ENCODE results near the gene GALNT12.

Gene GALNT12

DNA sequence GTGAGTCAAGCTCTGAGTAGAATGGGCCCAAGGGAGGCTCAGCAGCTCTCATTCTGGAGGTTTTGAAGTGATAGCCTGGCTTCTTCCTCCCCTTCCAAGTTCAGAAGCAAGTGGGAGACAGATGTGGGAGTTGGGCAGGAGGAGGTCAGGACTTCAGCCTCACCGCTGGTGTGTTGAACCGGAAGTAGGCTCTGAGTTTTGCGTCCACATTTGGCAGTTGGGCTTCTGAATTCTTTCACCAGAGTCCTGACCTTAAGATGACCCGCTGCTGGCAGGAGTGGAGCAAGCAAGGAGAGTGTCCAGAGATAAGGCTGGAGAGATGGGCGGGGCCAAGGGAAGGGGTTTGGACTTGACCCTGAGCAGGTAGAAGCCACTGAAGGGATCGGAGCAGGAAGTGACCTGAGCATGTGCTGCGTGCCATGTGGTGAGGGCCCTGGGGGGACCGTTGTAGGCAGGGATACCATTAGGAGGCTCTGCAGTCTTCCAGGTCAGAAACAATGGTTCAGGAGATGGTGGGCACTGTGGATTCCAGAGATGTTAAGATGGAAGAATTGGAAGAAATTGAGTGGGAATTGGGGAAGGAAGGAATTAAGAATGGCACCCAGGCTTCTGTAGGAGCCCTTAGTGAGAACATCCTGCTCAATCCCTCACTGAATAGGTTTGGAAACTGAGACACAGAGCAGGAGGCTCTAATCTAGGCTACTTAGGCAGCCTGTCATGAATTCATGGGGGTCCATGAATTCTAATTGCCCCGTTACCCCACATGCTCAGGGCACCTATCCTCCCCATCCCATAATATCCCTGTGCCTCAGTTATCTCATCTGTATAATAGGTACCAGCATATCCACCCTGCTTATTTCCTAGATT, 25.9 kb downstream of the GALNT12 start:
- no peak for DNase-seq (ENCODE audit: low read depth)

GRCh38 chr9:98834386-98834785, 26.9 kb downstream of the GALNT12 start:
- DNase-seq (ENCODE audit: low read depth), result no peak

DNA sequence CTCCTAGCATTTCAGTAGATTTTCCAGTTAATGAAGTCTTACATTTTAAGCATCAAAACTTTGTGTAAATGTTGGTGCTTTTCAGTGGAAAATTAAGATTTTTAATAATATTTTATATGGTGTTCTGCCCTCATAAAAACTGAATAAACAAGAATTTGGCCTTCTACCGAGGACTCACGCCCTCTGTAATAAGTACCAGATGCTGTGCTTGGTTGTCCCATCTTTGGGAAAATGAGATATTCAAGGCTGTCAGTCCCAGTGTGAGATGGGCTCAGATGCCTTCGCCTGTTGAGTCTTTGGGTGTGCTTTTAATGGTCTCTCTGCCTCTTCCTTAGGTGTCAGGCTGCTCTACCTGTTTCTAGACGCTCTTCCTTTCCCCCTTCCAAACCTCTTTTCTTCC, 28.7 kb downstream of the GALNT12 start:
- DNase-seq (ENCODE audit: low read depth), result no peak

GRCh38 chr9:98837516-98837915, 30.0 kb downstream of the GALNT12 start:
- DNase-seq (ENCODE audit: low read depth), result no peak

GRCh38 chr9:98838155-98838867, 30.8 kb downstream of the GALNT12 start:
- DNase-seq (ENCODE audit: low read depth), result no peak

- DNase-seq (ENCODE audit: low read depth), result no peak
Measured at GRCh38 chr9:98838868-98839565, 31.5 kb downstream of the GALNT12 start.

- DNase-seq (ENCODE audit: low read depth), result no peak
Measured at GRCh38 chr9:98839724-98840123, 32.3 kb downstream of the GALNT12 start.

DNA sequence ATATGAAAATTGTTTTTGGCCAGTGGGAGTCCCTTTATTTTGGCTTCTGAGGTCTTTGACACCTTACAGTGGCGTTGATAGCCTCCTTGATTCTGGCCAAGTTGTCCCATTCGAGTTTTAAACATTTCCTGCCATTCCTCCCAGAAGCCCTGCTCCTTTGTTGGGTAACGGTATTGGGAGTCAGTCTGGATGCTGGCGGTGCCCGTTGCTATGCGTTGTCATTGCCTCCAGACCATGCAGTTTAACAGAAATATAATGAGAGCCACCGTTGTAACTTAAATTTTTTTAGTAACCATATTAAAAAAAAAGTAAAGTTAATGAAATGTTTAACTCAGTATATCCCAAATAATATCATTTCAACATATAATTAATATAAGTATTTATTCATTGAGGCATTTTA, 35.0 kb downstream of the GALNT12 start:
- DNase-seq (ENCODE audit: low read depth), result no peak

DNA sequence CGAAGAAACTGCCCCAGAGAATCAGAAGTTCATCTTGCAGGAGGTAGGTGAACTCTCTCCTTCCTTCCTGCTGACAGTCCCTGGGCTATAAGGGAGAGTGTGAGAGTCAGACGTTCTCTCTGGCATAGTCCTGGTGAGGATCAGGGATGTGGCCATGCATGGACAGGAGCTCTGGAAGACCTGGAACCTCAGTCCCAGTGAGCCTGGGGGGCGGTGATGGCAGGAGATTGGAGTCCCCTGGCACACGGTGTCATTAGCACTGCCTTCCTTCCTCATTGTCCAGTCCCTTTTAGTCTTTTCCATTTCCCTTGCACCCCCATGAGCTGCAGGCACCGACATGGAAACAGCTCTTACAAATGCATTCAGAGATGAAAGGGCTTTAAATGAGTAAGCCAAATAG, 38.6 kb downstream of the GALNT12 start:
- no peak for DNase-seq (ENCODE audit: low read depth)

- DNase-seq (ENCODE audit: low read depth), result no peak
Measured at GRCh38 chr9:98846879-98847278, 39.4 kb downstream of the GALNT12 start.

- peak; percentile 64 for DNase-seq (ENCODE audit: low read depth)
Measured at GRCh38 chr9:98848450-98849149, 41.1 kb downstream of the GALNT12 start.

DNA sequence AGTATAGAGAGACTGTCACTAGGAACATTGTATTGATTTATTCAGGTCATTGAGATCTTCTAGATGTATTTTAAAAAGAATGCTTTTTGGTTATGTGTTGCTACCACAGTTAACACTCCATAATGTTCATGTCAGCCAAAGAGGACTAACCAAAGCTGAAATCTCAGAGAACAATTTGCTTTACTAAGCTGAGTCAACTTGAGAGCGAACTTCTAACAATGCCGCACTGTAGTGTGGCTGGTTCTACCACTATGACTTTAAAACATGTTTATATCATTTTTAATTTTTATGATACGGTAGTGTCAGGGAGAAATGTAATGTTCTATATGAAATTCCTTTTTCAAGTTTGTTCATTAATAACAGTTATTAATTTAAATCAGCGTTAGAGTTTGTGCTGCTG, 42.1 kb downstream of the GALNT12 start:
- DNase-seq (ENCODE audit: low read depth), result no peak

GRCh38 chr9:98850851-98851729, 43.6 kb downstream of the GALNT12 start:
- DNase-seq (ENCODE audit: low read depth), result no peak

DNA sequence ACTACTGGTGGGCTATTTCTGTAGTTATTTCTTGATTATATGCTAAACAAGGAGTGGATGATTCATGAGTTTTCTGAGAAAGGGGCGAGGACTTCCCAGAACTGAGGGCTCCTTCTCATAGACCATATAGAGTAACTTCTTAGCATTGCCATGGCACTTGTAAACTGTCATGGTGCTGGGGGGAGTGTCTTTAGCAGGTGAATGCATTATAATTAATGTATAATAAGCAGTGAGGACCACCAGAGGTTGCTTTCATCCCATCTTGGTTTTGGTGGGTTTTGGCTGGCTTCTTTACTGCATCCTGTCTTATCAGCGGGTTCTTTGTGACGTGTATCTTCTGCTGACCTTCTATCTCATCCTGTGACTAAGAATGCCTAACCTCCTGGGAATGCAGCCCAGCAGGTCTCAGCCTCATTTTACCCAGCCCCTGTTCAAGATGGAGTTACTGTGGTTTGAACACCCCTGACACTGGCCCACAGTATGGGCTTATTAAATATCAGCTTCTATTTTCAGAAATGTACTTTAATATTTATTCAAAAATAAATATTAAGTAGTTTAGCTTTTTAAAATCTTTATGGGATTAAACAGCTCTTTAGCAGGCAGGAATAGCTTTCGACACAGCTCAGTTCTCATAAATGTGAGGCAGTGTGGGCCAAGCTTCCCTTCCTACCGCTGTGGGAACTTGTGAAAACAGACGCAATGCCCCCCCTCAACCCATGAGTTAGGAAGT, 44.4 kb downstream of the GALNT12 start:
- no peak for DNase-seq (ENCODE audit: low read depth)

GRCh38 chr9:98852460-98852734, 44.9 kb downstream of the GALNT12 start:
- no peak for DNase-seq (ENCODE audit: low read depth)

- DNase-seq (ENCODE audit: low read depth), result no peak
Measured at GRCh38 chr9:98852961-98853360, 45.5 kb downstream of the GALNT12 start.

- no peak for DNase-seq (ENCODE audit: low read depth)
Measured at GRCh38 chr9:98854266-98854665, 46.8 kb downstream of the GALNT12 start.

DNA sequence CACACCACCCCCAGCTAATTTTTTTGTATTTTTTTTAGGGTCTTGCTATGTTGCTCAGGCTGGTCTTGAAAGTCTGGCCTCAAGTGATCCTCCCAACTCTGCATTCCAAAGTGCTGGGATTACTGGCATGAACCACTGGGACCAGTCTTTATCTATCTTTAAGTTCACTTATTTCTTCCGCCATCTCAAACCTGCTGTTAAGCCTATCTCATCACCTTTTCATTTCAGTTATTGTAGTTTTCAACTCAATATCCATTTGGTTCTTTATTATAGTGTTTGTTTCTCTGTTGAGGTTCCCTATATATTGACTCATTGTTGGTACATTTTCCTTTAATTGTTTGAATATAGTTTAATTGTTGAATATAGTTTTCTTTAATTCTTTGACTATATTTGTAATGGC, 48.1 kb downstream of the GALNT12 start:
- no peak for DNase-seq (ENCODE audit: low read depth)

- no peak for DNase-seq (ENCODE audit: low read depth)
Measured at GRCh38 chr9:98856982-98857381, 49.5 kb downstream of the GALNT12 start.

DNA sequence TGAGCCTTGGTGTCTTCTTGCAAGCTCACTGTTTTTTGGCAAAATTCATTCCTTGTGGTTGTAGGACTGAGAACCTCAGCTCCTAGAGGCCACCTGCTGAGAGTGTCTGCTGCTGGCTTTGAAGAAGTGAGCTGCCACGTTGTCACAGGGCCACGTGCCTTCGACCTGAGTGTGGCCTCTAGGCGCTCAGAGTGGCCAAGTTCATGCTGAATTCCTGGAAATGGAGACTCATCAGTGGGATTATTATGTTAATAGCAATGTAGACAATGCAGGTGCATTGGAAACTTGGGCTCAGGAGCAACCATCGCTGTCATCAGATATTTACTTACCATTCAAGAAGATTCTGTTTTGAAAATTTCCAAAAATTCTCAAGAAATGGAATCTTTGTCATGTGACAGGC, 52.5 kb downstream of the GALNT12 start:
- DNase-seq (ENCODE audit: low read depth), result no peak

DNA sequence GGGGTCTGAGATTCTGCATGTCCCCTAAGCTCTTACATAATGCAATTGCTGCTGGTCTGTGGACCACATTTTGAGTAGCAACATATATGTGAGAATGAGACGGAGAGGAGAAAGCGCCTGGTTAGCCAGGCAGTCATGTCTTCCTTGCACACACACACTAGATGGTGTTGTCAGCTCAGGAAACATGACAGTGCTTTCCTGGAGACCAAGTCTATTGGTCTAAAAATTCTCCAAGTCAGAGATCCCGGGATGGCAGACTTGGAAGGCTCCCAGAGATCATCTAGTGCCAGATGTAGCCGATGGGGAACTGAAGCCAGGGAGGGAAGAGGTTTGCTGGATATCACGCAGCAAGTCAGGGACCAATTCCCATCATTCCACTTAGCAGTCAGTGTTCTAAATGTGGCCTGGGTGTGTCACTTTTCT, 53.4 kb downstream of the GALNT12 start:
- no peak for DNase-seq (ENCODE audit: low read depth)

All from activated T-cell treated with anti-CD3 and anti-CD28 coated beads for 24 hours (primary cell).